Activated CD4-positive, alpha-beta T cell treated with anti-CD3 and anti-CD28 coated beads, Interleukin-2, amount 10 ng/mL, durations not matched to agents 7 days and 5 days (primary cell): Measurements from ENCODE around the gene INPP5F. TPM values are rescaled to one million over a fixed set of nuclear protein-coding genes. Genes with fewer than 3 reads are reported as not detected.
"Not testable (repeated sequence)": the region's sequence is repeated elsewhere in the genome, so short reads cannot be mapped to it uniquely, and the experiment has no call there.

Source experiments
- CTCF ChIA-PET: fragments of 350-600 bp; sonication (Branson Sonifier 250); formaldehyde crosslinking; loops from one replicate; lab custom pipeline; 2021; ENCODE audit warnings: antibody characterized with exemption; lab: Charles Lee
- POLR2A ChIA-PET: fragments of 350-600 bp; sonication (Branson Sonifier 250); formaldehyde crosslinking; loops from one replicate; lab custom pipeline; 2021; ENCODE audit warnings: antibody characterized with exemption; lab: Charles Lee
- DNase-seq: peaks from one replicate; pipeline ENCODE4 v3.0.0-alpha.2; 2020
- H3K27ac Mint-ChIP-seq: one replicate; pipeline ENCODE4 v1.8.0; 2021; ENCODE audit warnings: mild to moderate bottlenecking, moderate library complexity, mixed read lengths
- H3K27me3 Mint-ChIP-seq: one replicate; pipeline ENCODE4 v1.8.0; 2021; ENCODE audit warnings: mixed read lengths
- H3K36me3 Mint-ChIP-seq: one replicate; pipeline ENCODE4 v1.8.0; 2021; ENCODE audit warnings: low read depth, mixed read lengths
- H3K4me1 Mint-ChIP-seq: one replicate; pipeline ENCODE4 v1.8.0; 2021; ENCODE audit warnings: mixed read lengths
- H3K4me3 Mint-ChIP-seq: one replicate; pipeline ENCODE4 v1.8.0; 2021; ENCODE audit warnings: mild to moderate bottlenecking, moderate library complexity, mixed read lengths
- H3K9me3 Mint-ChIP-seq: one replicate; pipeline ENCODE4 v1.8.0; 2021; ENCODE audit warnings: mixed read lengths
- total RNA-seq, 2 experiments: library from RNA; stranded (reverse); gene quantifications; one replicate each; pipeline ENCODE4 v1.2.3, GENCODE V29; 2021

INPP5F gene
- total RNA-seq, 2 experiments from 2014 or later = 11.1 to 12.3 TPM

GRCh38 chr10:119693262-119693957 is 32.4 kb upstream of the INPP5F start:
- Mint-ChIP-seq H3K27me3 (peaks cover 2% of the 10 kb centered on the region), H3K4me1 (peaks cover 1% of the 10 kb centered on the region), H3K27ac (no peak overlapping the region), H3K36me3 (no peaks in the 10 kb centered on the region), H3K4me3 (no peak overlapping the region), H3K9me3 (no peaks in the 10 kb centered on the region)
- ChIA-PET CTCF (interaction anchor here (0.6 to 1.9 kb wide), 4 partner anchors 8 to 666 kb away, joined by 3 to 6 read pairs (median 4); no protein-coding TSS in a partner anchor), POLR2A (no interaction called here)
- no peak for DNase-seq

GRCh38 chr10:119694608-119695007 is 31.2 kb upstream of the INPP5F start:
- Mint-ChIP-seq H3K4me1 (peaks cover 1% of the 10 kb centered on the region), H3K9me3 (no peaks in the 10 kb centered on the region), H3K36me3 (no peaks in the 10 kb centered on the region), H3K4me3 (no peak overlapping the region), H3K27ac (no peak overlapping the region), H3K27me3 (peaks cover 2% of the 10 kb centered on the region)
- ChIA-PET POLR2A (no interaction called here), CTCF (interaction anchor here (0.8 to 2.2 kb wide), 7 partner anchors 10 to 30 kb away, joined by 3 to 9 read pairs (median 3); no protein-coding TSS in a partner anchor)
- DNase-seq = no peak

- H3K36me3 Mint-ChIP-seq = peaks cover 4% of the 10 kb centered on the region
- DNase-seq = no peak
- H3K4me1 Mint-ChIP-seq = peaks cover 23% of the 10 kb centered on the region
- no peaks in the 10 kb centered on the region for H3K27me3 Mint-ChIP-seq
- ChIA-PET POLR2A (no interaction called here), CTCF (interaction anchor here (0.6 kb wide), 1 partner anchor 29 kb away, joined by 5 read pairs; no protein-coding TSS in a partner anchor)
- H3K27ac Mint-ChIP-seq = no peak overlapping the region
- H3K9me3 Mint-ChIP-seq = peaks cover 4% of the 10 kb centered on the region
- H3K4me3 Mint-ChIP-seq = no peak overlapping the region
These were observed 25.4 kb upstream of the INPP5F start for GRCh38 chr10:119700321-119700954.

- H3K9me3 Mint-ChIP-seq = peaks cover 14% of the 10 kb centered on the region
- H3K4me3 Mint-ChIP-seq = no peak overlapping the region
These were observed 24.0 kb upstream of the INPP5F start for GRCh38 chr10:119701861-119702260.

GRCh38 chr10:119702583-119702982 is 23.3 kb upstream of the INPP5F start:
- Mint-ChIP-seq H3K9me3 (peaks cover 20% of the 10 kb centered on the region), H3K27me3 (no peaks in the 10 kb centered on the region), H3K36me3 (peaks cover 21% of the 10 kb centered on the region), H3K4me3 (no peak overlapping the region), H3K27ac (no peak overlapping the region), H3K4me1 (peaks cover 39% of the 10 kb centered on the region)
- POLR2A ChIA-PET = no interaction called here
- CTCF ChIA-PET = interaction anchor here (1.1 to 2.3 kb wide), 4 partner anchors 8 to 24 kb away, joined by 3 to 14 read pairs (median 4); partner anchors contain the start of gene INPP5F
- DNase-seq = no peak

More at GRCh38 chr10:119701861-119702260, 24.0 kb upstream of the INPP5F start:
- Mint-ChIP-seq H3K27ac (no peak overlapping the region), H3K36me3 (peaks cover 14% of the 10 kb centered on the region), H3K27me3 (no peaks in the 10 kb centered on the region), H3K4me1 (peaks cover 34% of the 10 kb centered on the region)
- DNase-seq = no peak
- POLR2A ChIA-PET = interaction anchor here (0.6 kb wide), 1 partner anchor 43 kb away, joined by 3 read pairs; no protein-coding TSS in a partner anchor
- CTCF ChIA-PET = interaction anchor here (0.7 to 2.3 kb wide), 4 partner anchors 9 to 17 kb away, joined by 4 to 14 read pairs (median 4); no protein-coding TSS in a partner anchor

- peaks cover 27% of the 10 kb centered on the region for H3K36me3 Mint-ChIP-seq
- CTCF ChIA-PET = interaction anchor here (0.6 to 1.8 kb wide), 9 partner anchors 9 to 48 kb away, joined by 3 to 8 read pairs (median 5); partner anchors contain the start of gene INPP5F
- H3K4me3 Mint-ChIP-seq = no peak overlapping the region
- H3K9me3 Mint-ChIP-seq = peaks cover 22% of the 10 kb centered on the region
- DNase-seq = no peak
- no peaks in the 10 kb centered on the region for H3K27me3 Mint-ChIP-seq
- peak overlapping the region; percentile 88 for H3K27ac Mint-ChIP-seq
- peaks cover 41% of the 10 kb centered on the region for H3K4me1 Mint-ChIP-seq
- POLR2A ChIA-PET = no interaction called here
These were observed 21.8 kb upstream of the INPP5F start for GRCh38 chr10:119703903-119704508.

GRCh38 chr10:119705434-119705831 is 20.4 kb upstream of the INPP5F start:
- Mint-ChIP-seq H3K4me3 (peak overlapping the region; percentile 33), H3K27ac (peak overlapping the region; percentile 88), H3K9me3 (peaks cover 24% of the 10 kb centered on the region), H3K36me3 (peaks cover 28% of the 10 kb centered on the region), H3K27me3 (no peaks in the 10 kb centered on the region), H3K4me1 (peaks cover 40% of the 10 kb centered on the region)
- POLR2A ChIA-PET = interaction anchor here (0.7 to 0.9 kb wide), 2 partner anchors 20 to 628 kb away, joined by 3 read pairs; partner anchors contain the start of gene INPP5F
- peak; percentile 25 for DNase-seq
- CTCF ChIA-PET = interaction anchor here (0.8 to 1.8 kb wide), 3 partner anchors 19 to 103 kb away, joined by 4 to 8 read pairs (median 4); no protein-coding TSS in a partner anchor

- CTCF ChIA-PET = interaction anchor here (0.6 to 1.0 kb wide), 2 partner anchors 12 to 533 kb away, joined by 3 read pairs; no protein-coding TSS in a partner anchor
- Mint-ChIP-seq H3K27me3 (no peaks in the 10 kb centered on the region), H3K4me3 (no peak overlapping the region), H3K36me3 (peaks cover 28% of the 10 kb centered on the region), H3K4me1 (peaks cover 38% of the 10 kb centered on the region), H3K27ac (no peak overlapping the region), H3K9me3 (peaks cover 32% of the 10 kb centered on the region)
- POLR2A ChIA-PET = no interaction called here
- DNase-seq = no peak
These were observed 19.1 kb upstream of the INPP5F start for GRCh38 chr10:119706521-119707278.

- H3K27me3 Mint-ChIP-seq, DNase-seq, H3K27ac Mint-ChIP-seq, POLR2A ChIA-PET, H3K4me3 Mint-ChIP-seq: not testable (repeated sequence)
- H3K4me1 Mint-ChIP-seq = peaks cover 38% of the 10 kb centered on the region
- H3K9me3 Mint-ChIP-seq = peaks cover 36% of the 10 kb centered on the region
- CTCF ChIA-PET = interaction anchor here (0.7 to 1.8 kb wide), 3 partner anchors 12 to 101 kb away, joined by 3 to 9 read pairs (median 3); no protein-coding TSS in a partner anchor
- H3K36me3 Mint-ChIP-seq = peaks cover 28% of the 10 kb centered on the region
These were observed 18.5 kb upstream of the INPP5F start for GRCh38 chr10:119707331-119707730.

- Mint-ChIP-seq H3K36me3 (peaks cover 22% of the 10 kb centered on the region), H3K9me3 (peaks cover 30% of the 10 kb centered on the region), H3K4me1 (peaks cover 16% of the 10 kb centered on the region)
- H3K4me3 Mint-ChIP-seq, POLR2A ChIA-PET, DNase-seq, H3K27me3 Mint-ChIP-seq, H3K27ac Mint-ChIP-seq: not testable (repeated sequence)
- CTCF ChIA-PET = interaction anchor here (0.9 to 1.1 kb wide), 2 partner anchors 9 to 42 kb away, joined by 3 to 4 read pairs; no protein-coding TSS in a partner anchor
These were observed 14.9 kb upstream of the INPP5F start for GRCh38 chr10:119710935-119711334.

GRCh38 chr10:119713744-119714483 is 11.9 kb upstream of the INPP5F start:
- Mint-ChIP-seq H3K4me1 (peaks cover 3% of the 10 kb centered on the region), H3K4me3 (no peak overlapping the region), H3K36me3 (peaks cover 2% of the 10 kb centered on the region), H3K9me3 (peaks cover 14% of the 10 kb centered on the region), H3K27me3 (peaks cover 4% of the 10 kb centered on the region), H3K27ac (no peak overlapping the region)
- ChIA-PET CTCF (interaction anchor here (1.0 to 1.6 kb wide), 5 partner anchors 9 to 30 kb away, joined by 3 to 7 read pairs (median 3); partner anchors contain the start of gene INPP5F), POLR2A (no interaction called here)
- no peak for DNase-seq
